ENCODE results near the gene PLAAT1.

- TF ChIP-seq POLR2AphosphoS5 (IDR thresholded peaks at IDR 0.05; ENCODE audit: borderline replicate concordance, low read depth, low read length): no peak
- TF ChIP-seq EZH2 (IDR thresholded peaks at IDR 0.05): no peak
- TF ChIP-seq FOXP2 (optimal IDR thresholded peaks at IDR 0.05; ENCODE audit: control extremely low read depth, extremely low read length, insufficient read depth): no peak
Measured at GRCh38 chr3:193301433-193301832, 60.4 kb downstream of the PLAAT1 start.
